Effector memory CD4-positive, alpha-beta T cell (primary cell): ENCODE results near the gene SMAP2.
A peak's percentile ranks its signal among the peaks of the same experiment; 100 is the strongest.

Experiments
- DNase-seq, 3 donors: peaks; one replicate each; pipeline ENCODE4 v3.0.0-alpha.2; 2020
- H3K27ac ChIP-seq: 2 replicates; pipeline ENCODE4 v1.7.0; 2013; ENCODE audit warnings: mild to moderate bottlenecking, low read length, moderate library complexity; ENCODE audit not compliant: insufficient read depth, poor library complexity, severe bottlenecking
- H3K27me3 ChIP-seq: replicated peaks from 2 replicates; pipeline ENCODE4 v1.7.0; 2013; ENCODE audit warnings: mild to moderate bottlenecking, low read length; ENCODE audit not compliant: insufficient read depth, control insufficient read depth, poor library complexity, severe bottlenecking
- H3K36me3 ChIP-seq: 2 replicates; pipeline ENCODE4 v1.7.0; 2013; ENCODE audit warnings: mild to moderate bottlenecking, low read length, moderate library complexity; ENCODE audit not compliant: control insufficient read depth, insufficient read depth
- H3K4me1 ChIP-seq: 2 replicates; pipeline ENCODE4 v1.7.0; 2013; ENCODE audit warnings: low read length, mild to moderate bottlenecking; ENCODE audit not compliant: control insufficient read depth, insufficient read depth, poor library complexity, severe bottlenecking
- H3K4me3 ChIP-seq: 2 replicates; pipeline ENCODE4 v1.7.0; 2013; ENCODE audit warnings: low read length, low read depth, mild to moderate bottlenecking; ENCODE audit not compliant: insufficient read depth, poor library complexity, severe bottlenecking
- H3K9me3 ChIP-seq: 2 replicates; pipeline ENCODE4 v1.7.0; 2013; ENCODE audit warnings: mild to moderate bottlenecking, low read length, moderate library complexity; ENCODE audit not compliant: control insufficient read depth

The SMAP2 gene

DNA sequence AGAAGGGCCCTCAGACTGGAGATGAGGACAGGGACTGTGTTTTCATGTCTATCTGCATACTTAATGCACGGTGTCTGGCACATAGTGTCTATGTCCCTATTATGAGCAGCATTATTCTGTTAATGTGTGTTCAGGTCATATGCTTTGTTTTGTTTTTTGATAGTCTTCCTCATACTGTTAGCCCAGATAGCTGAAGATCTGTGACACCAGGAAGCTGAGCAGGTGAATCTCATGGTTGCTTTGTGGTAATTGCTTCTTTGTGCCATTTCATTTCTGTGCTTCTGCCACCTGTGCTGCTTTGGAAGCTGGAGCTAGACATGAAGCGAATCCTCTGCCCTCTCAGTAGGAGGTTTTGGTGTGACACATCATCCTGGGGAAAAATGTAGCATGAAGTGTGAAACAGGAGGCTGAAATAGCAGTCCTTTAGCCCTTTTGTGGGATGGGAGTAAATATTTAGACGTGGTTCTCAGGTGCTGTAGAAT lies 15.8 kb downstream of the SMAP2 start:
- Histone ChIP-seq H3K27me3 (no peaks in the 10 kb centered on the region), H3K4me1 (peaks cover 87% of the 10 kb centered on the region), H3K27ac (peak overlapping the region; percentile 67), H3K36me3 (no peaks in the 10 kb centered on the region), H3K9me3 (no peaks in the 10 kb centered on the region), H3K4me3 (peak overlapping the region; percentile 14)
- DNase-seq = peak in 1 of 3 donors; percentile 32

DNA sequence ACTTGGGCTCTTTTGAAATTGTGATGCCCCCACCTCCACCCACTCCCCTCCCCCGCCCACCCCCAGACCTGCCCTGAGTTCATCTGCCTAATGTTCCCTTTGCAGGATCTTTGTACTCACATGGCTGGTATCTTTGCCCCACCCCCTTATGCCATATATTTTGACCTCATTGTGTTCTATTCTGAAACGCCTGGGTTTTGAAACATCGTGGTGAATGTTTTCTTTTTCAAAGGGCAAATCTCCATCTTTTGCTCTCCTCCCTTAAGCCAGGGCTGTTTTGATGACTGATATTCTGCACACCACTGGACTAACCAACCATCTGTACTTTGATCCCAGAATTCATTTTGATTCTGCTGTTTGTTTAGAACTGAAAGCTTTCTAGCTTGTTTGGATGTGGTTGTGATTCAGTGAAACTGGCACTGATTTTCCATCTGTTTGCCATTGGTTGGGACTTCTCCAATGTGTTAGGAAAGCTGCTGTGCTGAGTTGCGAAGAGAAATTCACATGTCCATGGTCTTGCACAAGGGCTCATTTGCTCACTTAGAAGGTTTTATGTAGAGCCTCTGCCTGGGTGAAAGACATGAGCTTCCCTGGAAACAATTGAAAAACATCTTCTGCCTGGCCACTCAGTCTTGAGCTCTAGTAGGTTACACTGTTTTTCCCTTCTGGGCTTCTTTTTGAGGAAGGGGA lies 16.5 kb downstream of the SMAP2 start:
- H3K4me1 ChIP-seq = peaks cover 87% of the 10 kb centered on the region
- H3K27ac ChIP-seq = peak overlapping the region; percentile 67
- peak overlapping the region; percentile 14 for H3K4me3 ChIP-seq
- DNase-seq = no peak
- no peaks in the 10 kb centered on the region for H3K36me3 ChIP-seq
- H3K27me3 ChIP-seq = no peaks in the 10 kb centered on the region
- H3K9me3 ChIP-seq = no peaks in the 10 kb centered on the region

DNA sequence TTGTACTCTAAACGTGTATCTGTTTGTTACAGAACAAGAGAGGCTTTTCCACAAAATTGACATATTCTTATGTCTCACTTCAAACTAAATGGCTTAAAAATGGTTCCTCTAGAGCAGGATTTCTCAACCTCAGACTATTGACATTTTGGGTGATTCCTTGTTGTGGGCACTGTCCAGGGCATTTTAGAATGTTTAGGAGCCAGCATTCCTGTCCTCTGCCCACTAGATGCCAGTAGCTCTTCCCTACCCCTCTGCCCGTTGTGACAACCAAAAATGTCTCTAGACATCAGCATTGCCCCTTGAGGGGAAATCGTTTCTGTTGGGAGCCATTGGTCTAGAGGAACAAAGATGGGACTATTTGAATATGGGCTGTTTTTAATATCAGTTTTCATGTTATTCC lies 17.3 kb downstream of the SMAP2 start:
- peaks cover 90% of the 10 kb centered on the region for H3K4me1 ChIP-seq
- H3K27ac ChIP-seq = peak overlapping the region; percentile 67
- H3K9me3 ChIP-seq = no peaks in the 10 kb centered on the region
- no peaks in the 10 kb centered on the region for H3K27me3 ChIP-seq
- DNase-seq = no peak
- no peak overlapping the region for H3K4me3 ChIP-seq
- H3K36me3 ChIP-seq = no peaks in the 10 kb centered on the region

GRCh38 chr1:40391688-40392145 lies 18.2 kb downstream of the SMAP2 start:
- Histone ChIP-seq H3K27ac (peak overlapping the region; percentile 67), H3K4me3 (no peak overlapping the region), H3K27me3 (no peaks in the 10 kb centered on the region), H3K4me1 (peaks cover 93% of the 10 kb centered on the region), H3K9me3 (no peaks in the 10 kb centered on the region), H3K36me3 (no peaks in the 10 kb centered on the region)
- no peak for DNase-seq

DNA sequence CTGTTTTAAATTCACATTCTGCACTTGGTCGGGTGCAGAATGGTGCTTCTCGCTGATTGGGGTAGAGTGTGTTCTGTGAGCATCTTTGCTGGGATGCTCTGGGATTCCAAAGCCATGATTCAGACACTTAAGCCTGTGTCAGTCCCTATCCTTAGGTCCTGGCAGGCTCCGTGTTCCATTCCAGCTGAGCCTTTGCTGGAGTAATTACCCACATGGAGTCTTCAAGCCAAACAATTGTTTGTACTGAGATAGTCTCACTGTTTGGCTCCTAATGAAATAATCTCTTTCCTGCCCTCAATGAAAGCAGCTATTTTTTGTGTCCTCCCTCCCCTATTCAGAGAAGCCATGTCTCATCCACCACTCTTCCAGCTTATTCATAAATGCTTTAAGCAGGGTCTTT lies 18.7 kb downstream of the SMAP2 start:
- DNase-seq = no peak
- Histone ChIP-seq H3K27ac (peak overlapping the region; percentile 67), H3K9me3 (no peaks in the 10 kb centered on the region), H3K27me3 (no peaks in the 10 kb centered on the region), H3K36me3 (no peaks in the 10 kb centered on the region), H3K4me3 (no peak overlapping the region), H3K4me1 (peaks cover 92% of the 10 kb centered on the region)

DNA sequence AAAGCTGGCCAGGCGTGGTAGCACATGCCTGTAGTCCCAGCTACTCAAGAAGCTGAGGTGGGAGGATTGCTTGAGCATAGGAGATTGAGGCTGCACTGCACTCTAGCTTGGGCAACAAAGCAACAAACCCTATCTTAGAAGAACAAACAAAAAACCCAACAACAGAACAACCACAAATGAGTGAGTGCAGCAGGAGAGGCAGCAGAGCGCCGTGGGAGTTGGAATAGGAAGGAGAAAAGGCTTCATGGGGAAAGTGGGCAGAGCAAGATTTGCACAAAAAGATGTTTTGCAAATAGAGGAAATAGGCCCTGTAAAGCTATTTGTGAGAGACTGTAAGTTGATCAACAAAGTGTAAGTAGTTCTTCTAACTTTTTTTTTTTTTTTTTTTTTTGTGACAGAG lies 19.6 kb downstream of the SMAP2 start:
- no peak overlapping the region for H3K4me3 ChIP-seq
- no peaks in the 10 kb centered on the region for H3K9me3 ChIP-seq
- no peak for DNase-seq
- H3K36me3 ChIP-seq = no peaks in the 10 kb centered on the region
- no peaks in the 10 kb centered on the region for H3K27me3 ChIP-seq
- peak overlapping the region; percentile 36 for H3K27ac ChIP-seq
- H3K4me1 ChIP-seq = peaks cover 90% of the 10 kb centered on the region

DNA sequence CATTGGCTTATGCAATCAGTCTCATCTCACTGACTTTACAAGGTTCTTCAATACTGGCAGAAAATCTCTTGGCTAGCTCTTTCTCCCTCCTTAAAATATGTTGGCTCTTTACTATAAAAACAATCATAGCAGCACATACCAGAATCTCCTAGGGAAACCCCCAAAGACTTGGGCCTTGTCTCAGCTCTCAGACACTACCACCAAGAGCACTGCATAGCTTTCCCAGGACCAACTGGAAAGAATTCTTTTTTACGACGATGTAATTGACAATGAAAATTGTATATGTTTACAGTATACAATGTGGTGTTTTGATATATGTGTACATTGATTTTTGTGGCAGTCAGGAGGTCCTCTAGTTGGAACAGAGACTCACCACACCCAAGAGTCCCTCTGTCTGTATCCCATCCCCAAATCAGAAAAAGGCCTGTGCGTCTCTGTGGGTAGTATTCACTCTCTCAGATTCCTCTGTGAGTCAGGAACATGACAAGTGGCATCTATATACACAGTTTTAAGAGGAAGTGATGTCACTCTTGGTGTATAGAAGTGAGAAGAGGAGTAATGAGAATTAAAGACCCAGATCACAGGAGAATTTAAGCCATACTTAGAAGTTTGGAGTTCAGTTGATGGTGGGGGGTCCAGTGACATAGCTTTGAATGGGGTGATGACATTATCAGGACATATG lies 21.1 kb downstream of the SMAP2 start:
- Histone ChIP-seq H3K27ac (peak overlapping the region; percentile 70), H3K9me3 (no peaks in the 10 kb centered on the region), H3K36me3 (no peaks in the 10 kb centered on the region), H3K4me1 (peaks cover 81% of the 10 kb centered on the region), H3K4me3 (no peak overlapping the region), H3K27me3 (no peaks in the 10 kb centered on the region)
- peak in 1 of 3 donors; percentile 40 for DNase-seq

GRCh38 chr1:40395190-40396175 lies 22.0 kb downstream of the SMAP2 start:
- DNase-seq = no peak
- no peaks in the 10 kb centered on the region for H3K27me3 ChIP-seq
- H3K36me3 ChIP-seq = no peaks in the 10 kb centered on the region
- H3K27ac ChIP-seq = peak overlapping the region; percentile 70
- no peak overlapping the region for H3K4me3 ChIP-seq
- H3K4me1 ChIP-seq = peaks cover 82% of the 10 kb centered on the region
- H3K9me3 ChIP-seq = no peaks in the 10 kb centered on the region

DNA sequence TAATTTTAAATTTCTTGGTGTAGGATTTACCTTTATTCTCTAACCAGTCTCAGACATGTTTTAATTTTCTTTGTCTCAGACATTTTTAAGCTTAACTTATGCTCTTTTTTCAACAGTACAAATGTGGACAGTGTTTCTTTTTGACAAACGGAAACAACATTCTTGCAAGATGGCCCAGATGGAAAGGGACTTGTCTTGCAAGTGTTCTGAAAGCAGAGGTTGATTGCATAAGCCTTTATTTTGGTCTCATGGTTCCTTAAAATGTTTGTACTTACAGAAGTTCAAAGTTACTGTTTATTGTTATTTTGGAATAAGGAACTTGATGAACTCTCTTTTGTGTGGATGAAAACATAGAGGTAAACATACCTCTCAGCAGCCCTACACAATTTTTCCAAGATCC lies 22.9 kb downstream of the SMAP2 start:
- no peak overlapping the region for H3K4me3 ChIP-seq
- H3K9me3 ChIP-seq = no peaks in the 10 kb centered on the region
- H3K27me3 ChIP-seq = no peaks in the 10 kb centered on the region
- no peaks in the 10 kb centered on the region for H3K36me3 ChIP-seq
- peaks cover 76% of the 10 kb centered on the region for H3K4me1 ChIP-seq
- H3K27ac ChIP-seq = peak overlapping the region; percentile 70
- no peak for DNase-seq
